CD4-positive, alpha-beta T cell treated with Interferon gamma for 1 hour (primary cell): Measurements from ENCODE around the gene ST7.

Source experiments
- DNase-seq: peaks from one replicate; pipeline ENCODE4 v3.0.0-alpha.2; 2020

Gene ST7

DNA sequence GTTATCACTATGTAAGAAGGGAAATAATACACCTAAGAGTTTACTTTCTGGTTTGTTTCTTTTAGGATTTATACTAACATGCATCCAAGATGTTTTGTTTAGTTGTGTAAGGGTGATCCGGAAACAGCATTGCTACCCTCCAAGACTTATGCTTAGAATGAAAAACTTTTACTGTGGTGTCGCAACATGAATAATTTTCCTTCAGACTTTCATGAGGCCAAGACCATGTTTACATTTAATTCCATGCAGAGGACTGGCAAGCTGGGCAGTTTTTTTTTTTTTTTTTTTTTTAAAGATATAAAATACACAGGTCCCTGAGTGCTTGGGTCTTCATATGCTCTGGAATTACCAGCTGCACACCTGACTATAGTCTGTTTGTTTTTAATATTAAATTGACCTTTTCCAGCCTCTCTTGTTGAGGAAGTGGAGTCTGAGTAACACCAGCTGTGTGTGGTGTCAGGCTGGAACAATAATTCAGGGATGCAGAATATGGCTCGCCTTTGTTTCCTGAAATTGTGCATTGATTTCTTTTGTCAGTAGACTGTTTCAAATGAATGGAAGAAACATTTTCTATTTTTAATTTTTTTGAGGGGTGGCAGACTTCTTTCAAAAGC is 81.7 kb downstream of the ST7 start:
- DNase-seq, result no peak

DNA sequence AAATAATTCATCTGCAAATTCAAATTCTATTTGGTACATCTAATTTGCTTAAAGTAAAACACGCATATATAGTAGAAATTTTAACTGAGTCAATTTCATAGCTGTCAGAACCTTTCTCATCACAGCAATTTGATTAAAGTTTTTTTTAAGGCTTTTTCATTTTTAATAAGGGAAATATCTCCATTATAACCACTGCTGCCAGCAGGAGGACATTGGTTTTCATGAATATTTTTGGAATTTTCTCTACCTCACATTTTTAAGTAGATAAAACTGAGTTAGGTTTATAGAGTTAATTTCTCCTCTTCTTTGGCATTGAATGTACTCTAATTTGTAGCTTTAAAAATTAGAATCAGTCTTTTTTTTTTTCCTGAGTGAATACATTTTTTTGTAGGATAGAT is 82.2 kb downstream of the ST7 start:
- no peak for DNase-seq

DNA sequence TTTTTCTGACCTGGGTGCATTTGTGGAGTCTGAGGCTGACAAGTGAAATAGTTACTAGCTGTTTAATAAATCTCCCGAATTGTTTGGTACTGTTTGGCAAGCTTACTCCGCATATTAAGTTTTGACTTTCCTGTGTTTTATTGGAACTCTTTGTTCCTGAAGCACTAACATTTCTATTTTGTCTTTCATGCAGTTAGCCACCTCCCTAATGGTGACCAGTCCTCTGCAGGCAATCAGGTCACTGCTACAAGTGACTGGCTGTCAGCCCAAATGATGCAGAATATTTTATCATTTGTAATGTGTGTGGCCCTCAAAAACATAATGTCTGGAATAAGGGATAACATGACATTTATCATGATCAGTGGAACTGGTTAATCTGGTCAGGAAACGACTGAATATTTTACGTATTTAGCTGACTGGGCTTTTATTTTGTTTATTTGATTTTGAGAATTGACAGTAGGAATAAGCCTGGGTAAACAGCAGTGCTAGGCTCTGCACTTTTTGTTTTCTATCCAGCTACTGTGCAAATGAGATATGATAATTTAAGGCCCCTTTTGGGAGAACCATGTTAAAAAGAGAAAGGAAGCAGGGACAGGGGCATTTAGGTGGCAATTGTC is 82.9 kb downstream of the ST7 start:
- DNase-seq, result no peak

DNA sequence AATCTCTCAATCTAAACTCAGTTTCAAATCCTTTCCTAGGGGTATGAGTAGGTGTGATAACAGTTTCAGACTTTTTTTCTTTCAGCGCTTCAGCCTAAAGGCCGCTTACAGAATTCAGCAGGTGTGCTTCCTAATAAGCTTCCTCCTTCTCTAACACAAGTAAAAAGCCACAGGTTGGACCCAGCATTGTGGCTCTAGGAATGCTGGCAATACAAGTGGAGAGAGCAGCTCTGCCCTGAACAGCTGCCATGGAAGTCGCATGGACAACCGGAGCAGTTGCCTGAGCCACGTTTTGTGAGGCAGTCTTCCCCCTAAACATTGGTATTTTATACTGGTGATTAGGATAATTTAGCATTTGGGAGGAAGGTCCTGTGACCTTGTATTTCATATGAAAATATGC is 83.5 kb downstream of the ST7 start:
- no peak for DNase-seq

DNA sequence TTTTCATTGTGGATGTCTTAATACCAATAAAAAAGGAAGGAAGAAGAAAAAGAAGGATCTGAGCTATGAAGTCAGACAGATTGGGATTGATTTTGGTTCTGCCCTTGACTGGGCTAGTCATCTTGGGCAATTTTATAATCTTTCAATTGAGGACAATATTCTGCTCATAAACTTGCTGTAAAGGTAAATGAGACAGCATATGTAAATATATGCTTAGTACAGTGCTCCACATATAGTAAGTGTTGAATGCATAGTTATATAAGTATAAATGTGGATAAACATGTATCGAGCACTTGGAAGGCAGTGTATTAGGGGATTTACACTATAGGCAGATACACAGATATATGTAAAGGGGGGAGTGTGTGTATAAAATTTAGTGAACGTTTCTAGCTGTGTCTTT is 85.1 kb downstream of the ST7 start:
- DNase-seq, result no peak

DNA sequence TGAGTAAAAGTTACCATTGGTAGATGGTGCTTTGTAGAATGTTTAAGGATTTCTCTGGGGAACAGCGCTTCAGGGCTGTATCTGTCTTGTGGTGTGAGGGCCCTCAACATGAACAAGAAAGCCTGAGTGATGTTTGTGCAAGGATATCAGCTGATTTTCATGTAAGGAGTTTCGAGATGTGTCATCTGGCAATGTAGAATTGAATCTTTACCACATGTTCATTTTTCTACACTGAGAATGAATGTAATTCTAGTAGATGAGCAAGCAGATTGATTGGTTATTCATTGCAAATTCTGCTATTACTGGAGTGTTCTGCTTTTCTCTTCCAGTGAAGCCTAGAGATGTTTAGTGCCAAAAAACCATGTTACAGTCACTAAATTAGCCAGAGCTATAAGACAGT is 87.7 kb downstream of the ST7 start:
- DNase-seq, result no peak

DNA sequence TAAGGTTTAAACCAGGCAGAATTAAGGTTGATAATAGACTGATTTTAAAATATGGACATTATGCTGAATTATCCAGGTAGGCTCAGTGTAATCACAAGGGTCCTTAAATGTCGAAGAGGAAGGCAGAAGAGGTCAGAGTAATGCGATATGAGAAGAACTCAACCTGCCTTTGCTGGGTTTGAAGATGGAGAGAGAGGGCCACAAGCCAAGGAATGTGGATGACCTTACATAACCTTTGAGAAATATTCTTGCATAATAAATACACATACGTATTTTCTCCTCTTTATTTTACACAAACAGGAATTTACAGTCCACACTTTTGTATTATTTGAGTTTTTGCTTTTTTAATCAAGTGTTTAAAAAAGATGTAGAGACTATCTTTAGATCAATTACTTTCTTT is 88.5 kb downstream of the ST7 start:
- DNase-seq, result no peak

DNA sequence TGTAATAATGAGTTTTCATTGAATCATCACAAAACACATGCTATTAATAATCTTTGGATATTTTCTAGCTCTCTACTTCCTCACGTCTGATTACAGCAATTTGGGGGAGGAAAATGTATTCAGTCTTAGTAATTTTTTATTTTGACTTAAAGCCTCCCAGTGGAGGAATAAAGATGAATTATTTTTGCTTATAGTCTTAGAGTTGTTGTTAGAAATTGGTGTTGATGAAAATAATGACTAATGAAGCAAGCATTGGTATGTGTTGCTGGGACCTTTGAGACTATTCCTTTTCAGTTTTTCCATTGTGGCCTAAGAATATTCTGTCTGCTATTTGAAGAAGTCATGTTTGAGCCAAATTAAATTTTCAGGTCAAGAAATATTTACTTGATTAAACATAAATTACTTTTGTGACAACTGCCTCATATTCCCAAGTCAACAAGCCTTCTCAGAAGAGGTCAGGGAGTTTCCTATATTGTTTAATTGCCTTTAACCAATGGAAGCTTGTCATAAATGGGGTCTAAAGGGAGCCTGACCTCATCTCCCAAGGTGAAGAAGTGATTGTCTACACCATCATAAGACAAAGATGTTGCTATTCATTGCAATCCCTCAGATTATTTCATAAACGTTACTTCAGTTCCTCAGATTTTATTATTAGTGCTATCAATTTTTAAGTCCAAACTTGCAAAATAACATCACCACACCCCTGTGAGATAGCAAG is 90.0 kb downstream of the ST7 start:
- no peak for DNase-seq

DNA sequence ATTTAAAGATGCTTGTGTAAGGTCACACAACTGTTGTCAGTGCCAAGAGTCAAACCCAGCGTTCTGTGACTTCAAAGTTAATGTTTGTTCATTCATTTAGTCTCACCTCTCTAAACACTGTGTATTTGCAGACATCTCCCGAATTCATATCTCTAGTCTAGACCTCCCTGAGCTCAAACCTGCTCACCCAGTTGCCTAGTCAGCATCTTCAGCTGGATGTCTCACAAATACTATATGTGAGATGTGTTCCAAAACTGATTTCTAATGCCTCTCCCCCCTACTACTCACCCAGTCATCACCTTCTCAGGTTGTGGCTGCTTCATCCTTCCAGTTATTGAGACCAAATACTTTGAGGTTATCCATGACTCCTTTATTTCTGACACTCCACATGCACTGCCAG is 91.4 kb downstream of the ST7 start:
- no peak for DNase-seq

DNA sequence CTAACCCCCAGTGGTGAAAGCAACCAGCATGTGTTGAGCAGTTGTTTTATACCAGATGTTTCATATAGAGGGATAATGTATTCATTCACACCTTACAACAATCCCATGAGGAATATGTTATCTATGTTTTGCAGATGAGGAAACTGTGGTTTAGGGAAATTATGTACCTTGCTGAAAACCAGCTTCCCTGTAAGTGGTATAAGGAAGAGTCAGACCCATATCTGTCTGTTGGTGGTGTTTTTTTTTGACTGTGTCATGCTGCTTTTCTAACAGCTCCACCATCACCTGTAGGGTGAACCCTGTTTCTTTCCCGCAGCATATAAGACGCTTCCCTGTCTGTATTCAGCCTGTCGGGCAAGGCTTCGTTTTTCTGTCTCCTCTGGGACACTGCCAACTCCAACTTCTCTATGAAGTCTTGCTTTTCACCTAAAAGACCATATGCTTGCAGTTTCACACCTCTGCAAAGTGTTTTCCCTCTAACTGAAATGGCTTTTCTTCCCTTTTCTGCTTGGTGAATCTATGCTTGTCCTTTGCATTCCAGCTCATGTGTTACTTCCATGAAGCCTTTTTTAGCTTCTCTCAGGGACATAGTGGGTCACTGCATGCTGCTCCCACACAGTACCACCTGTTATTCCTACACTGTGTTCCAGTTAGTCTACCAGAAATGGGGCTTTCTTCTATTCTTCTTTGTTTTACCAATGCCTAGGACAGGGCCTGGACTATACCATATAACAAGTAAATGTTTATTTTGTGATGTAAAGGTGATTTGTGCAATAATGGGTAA is 92.8 kb downstream of the ST7 start:
- no peak for DNase-seq

DNA sequence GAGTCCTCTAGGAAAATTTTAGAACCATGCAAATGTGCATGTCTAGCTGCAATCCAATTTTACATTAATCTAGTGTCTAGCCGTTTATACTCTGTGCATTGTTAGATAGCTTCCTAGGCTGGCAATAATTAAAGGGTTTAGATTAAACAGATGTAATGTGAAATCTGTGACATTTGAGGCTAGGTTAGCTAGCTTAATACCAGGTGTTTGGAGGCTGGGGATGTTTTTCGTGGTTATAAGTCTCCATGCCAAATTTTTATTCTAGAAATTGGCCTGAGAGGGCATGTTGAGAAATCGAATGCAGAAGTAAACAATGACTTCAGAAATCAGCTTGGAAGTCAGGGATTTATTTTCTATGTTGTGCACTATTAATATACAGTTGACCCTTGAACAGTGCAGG is 94.2 kb downstream of the ST7 start:
- DNase-seq, result no peak

DNA sequence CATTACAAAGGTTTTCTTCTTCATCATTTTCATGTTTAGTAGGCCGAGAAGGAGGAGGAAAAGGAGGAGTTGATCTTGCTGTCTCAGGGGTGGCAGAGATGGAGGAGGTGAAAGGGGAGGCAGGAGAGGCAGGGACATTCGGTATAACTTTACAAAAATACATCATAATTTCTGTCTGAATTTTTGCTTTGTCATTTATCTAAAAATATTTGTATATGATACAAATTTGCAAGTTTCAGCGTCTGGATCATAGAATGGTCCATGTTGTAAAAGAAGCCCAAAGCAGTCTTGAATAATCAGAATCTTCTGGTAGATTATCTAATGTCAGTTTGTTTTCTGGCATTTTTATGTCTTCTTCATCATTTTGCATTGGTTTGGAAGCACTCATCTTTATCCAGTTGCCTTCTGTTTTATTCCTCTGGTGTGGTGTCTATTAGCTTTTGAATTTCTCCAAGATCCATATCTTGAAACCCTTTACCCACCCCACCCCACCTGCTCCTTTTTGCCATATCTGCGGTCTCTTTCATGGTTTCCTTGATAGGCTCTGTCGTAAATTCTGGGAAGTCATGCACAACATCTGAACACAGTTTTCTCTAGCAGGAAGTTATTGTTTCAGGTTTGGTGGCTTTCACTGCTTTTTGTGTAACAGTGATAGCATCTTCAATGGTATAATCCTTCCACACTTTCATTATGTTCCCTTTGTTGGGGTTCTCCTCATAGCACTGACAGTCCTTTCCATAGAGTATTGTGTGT is 95.0 kb downstream of the ST7 start:
- no peak for DNase-seq

DNA sequence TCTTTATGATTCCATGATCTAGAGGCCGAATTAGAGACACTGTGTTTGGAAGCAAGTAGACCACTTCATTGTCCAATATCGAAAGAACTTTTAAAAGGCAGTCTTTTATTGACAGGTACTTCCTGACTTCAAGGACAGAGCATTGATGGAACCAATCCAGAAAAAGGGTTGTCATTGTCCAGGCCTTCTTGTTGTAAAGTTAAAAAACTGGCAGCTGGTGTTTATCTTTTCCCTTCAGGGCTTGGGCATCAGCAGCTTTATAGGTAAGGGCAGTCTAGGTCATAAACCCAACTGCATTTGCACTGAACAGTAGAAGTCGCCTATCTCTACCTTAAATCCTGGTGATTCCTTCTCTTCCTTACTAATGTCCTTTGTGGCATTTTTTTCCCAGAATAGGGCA is 95.6 kb downstream of the ST7 start:
- no peak for DNase-seq

DNA sequence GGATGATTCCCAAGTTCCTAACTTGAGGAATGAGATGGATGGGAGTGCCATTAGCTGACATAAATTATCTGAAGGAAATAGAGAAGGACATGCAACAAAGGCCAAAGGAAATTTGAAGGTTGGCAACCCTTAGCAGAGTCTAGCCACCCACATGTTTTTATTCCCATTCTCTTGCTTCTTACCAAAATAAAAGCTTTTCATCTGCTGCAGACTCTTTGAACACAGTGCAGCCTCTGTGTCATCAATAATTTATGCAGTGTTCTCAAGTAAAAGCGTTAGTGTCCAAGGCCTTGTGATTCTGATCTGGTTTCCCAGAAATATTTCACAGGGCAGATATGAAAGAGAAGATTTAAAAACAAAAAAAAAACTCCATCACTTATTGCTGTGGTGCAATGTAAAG is 98.5 kb downstream of the ST7 start:
- no peak for DNase-seq

DNA sequence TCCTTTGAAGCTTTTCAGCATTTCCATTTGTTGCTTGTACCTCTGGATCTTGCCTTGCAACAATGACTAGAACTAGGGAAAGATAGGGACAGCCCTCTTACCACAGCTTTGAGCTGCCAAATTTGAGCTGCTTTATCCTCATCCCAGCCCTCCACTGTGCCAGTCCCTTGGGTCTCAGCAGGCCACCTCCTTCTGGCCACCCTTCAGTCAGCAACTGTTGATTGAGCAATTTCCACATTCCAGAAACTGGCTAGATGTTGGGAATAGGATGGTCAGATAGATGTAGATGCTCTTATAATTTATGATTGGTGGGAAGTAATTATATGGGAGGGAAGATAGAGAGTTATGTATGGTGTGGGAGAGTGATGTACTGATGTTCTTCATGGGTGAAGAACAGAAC is 100.1 kb downstream of the ST7 start:
- no peak for DNase-seq

DNA sequence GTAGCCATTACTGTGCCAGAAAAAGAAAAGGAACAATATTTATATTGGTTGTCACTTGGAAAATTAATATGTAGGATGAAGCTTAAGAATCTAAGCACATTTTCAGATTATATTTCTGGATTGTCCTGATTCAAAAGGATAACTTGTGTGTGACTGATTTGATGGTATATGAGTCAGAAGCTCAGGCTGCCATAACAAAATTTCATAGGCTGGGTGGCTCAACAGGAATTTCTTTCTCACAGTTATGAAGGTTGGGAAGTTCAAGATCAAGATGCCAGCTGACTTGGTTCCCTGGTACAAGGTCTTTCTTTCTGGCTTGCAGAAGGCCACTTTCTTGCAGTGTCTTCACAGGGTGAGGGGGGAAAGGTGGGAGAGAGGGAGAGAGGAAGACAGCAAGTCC is 108.5 kb downstream of the ST7 start:
- no peak for DNase-seq

DNA sequence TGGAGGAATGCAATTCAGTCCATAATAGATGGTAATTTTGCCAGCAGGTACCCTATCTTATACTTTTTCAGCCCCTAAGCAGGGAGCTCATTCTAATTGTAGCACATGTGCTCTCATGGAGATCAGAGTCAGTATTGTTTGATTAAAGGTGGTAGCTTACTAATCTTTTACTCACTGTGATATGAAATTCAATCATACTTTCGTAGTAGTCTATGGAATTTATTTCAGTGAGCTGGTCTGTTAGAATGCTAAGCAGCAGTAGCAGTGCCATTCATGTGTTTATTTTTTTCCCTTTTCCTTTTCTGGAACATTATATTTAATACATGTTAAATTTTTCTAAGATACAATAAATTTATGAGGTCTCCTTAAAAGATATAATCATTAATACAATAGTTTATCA is 109.0 kb downstream of the ST7 start:
- no peak for DNase-seq

DNA sequence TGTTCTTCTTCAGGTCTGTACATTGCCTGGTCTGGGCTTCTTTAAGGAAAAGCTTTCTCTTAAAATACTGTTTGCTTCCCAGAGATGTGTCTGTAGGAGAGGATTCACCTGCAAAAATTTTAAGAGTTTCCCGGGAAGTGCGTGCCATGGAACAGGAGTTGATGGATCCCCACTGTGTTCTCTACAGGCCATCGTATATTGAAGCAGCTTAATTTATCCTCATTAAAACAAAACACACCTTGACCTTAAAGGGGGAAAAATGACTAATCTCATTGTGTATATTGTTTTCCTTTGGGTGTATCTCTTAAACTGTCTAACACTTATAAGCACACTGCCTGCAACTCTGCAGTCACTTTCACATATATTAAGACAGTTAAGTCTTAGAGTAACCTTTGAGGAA is 111.4 kb downstream of the ST7 start:
- no peak for DNase-seq

DNA sequence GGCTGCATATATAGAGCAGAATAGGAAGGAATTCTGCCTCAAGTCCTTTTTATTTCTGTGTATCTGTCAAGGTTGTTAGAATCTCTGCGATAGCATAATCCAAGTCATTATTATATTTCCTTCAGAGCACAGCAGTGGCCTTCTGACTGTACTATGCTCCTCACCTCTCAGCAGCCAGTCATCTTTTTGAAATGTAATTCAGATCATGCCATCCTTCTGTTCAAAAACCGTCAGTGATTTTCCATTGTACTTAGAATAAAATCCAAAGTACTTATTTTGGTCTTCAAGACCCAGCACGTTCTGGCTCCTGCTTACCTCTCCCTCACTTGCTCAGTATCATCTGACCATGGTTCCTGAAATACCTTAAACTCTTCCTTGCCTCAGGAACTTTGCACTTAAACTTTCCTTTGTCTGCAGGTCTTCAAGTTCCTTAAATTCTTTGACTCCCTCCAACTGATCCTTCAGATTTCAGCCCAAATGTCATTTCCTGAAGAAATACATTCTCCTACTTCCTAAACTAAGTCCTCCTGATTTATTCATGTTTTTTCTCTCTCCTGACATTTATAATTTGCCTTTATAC is 112.4 kb downstream of the ST7 start:
- no peak for DNase-seq

DNA sequence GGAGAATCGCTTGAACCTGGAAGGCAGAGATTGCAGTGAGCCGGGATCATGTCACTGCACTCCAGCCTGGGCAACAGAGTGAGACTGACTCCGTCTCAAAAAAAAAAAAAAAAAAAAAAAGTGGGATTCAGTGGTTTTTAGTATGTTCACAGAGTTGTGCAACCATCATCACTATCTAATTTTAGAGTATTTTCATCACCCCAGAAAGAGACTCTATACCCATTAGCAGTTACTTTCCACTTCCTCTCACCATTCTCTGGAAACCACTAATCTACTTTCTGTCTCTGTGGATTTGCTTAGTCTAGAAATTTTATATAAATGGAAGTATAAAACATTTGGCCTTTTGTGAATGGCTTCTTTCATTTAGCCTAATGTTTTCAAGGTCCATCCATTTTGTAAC is 113.4 kb downstream of the ST7 start:
- DNase-seq, result no peak

DNA sequence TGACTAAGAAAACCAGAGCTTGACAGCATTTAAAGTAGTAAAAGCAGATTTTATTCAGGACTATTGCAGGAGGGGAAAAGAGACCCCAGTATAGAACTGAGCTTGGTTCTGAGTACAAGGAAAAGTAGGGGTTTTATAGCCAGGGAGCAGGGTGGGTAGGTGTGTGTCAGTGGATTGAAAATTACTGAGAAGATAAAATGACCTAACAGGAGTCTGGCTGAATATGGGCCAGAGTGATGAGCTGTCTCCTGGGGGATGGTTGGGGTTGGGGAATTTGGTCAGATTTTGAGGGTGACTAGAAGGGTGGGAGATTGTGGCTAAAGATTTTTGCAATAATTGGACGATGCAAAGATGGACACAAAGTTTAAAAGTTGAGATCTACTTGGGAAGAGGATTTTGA is 114.0 kb downstream of the ST7 start:
- no peak for DNase-seq

DNA sequence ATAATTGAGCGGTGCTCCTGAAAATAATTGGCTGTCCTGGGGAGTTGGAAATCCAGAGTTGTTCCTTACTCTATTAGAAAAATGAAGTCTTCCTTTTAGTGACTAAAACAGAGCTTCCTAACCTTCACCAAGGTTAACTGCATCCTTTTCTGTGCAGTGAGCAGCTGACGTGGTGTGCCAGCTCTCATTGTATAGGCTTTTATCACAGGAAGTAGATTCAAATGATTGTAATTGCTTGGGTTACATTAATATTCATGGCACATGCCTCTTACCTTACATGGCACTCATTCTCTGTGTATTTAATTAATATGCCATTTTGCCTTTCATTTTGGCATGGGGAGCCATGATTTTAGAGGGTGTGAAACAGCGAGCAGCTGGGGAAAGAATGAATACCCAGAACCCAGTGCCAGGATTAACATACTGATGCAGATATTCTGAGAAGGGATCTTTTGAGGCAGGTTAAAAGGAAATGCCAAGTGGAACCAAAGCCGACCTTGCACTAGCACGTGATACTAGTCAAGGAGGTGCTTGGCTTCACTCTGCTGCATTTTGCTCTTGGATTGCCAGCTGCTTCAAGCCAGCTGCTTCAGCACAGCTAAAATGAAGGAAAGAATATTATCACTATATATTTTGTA is 115.3 kb downstream of the ST7 start:
- no peak for DNase-seq
